Upper lobe of left lung (tissue), 4 donors: ENCODE measurements around the gene CIB4.

ENCODE experiments used
- CTCF ChIP-seq, 6 experiments: fragments of 450-650 bp in 4 of 6; fragments of 200-600 bp in 2 of 6; sonication (generic) in 2 of 6; IDR thresholded peaks; one replicate each; pipeline ENCODE4 v1.5.1; 2016 to 2019; ENCODE audit warnings: antibody characterized with exemption in 6 of 6
- EP300 ChIP-seq, 4 donors: sonication (generic); formaldehyde crosslinking; IDR thresholded peaks; one replicate each; pipeline ENCODE4 v1.5.1; 2017; ENCODE audit warnings: antibody characterized with exemption in 4 of 4, control low read depth in 2 of 4
- POLR2A ChIP-seq, 4 donors: fragments of 450-650 bp; IDR thresholded peaks; one replicate each; pipeline ENCODE4 v1.5.1; 2016 to 2017; ENCODE audit warnings: antibody characterized with exemption in 4 of 4, mild to moderate bottlenecking in 2 of 4
- POLR2AphosphoS5 ChIP-seq, 2 donors: sonication (generic); formaldehyde crosslinking; IDR thresholded peaks; one replicate each; pipeline ENCODE4 v1.5.1; 2017; ENCODE audit warnings: antibody characterized with exemption in 2 of 2

GRCh38 chr2:26640331-26640745 lies 828 bp downstream of the CIB4 start:
- TF ChIP-seq CTCF (IDR thresholded peaks at IDR 0.05) (no peak), POLR2A (IDR thresholded peaks at IDR 0.05) (no peak), POLR2AphosphoS5 (IDR thresholded peaks at IDR 0.05) (no peak), EP300 (IDR thresholded peaks at IDR 0.05) (no peak)
